OCI-LY7 (cell line): ENCODE data around the gene DUOX1. TPM values are rescaled to one million over a fixed set of nuclear protein-coding genes. Genes with fewer than 3 reads are reported as not detected.

Experiments
- BruUV-seq: library from RNA; stranded (reverse); fragments of 400-500 nt; replicated peaks from 2 replicates; lab custom pipeline; 2021; lab: Mats Ljungman, UMichigan
- CTCF ChIA-PET: fragments of 300-600 bp; sonication (Branson Sonifier 250); formaldehyde crosslinking; loops from one replicate; lab custom pipeline; 2022; ENCODE audit warnings: antibody characterized with exemption; ENCODE audit not compliant: unreplicated experiment; lab: Charles Lee
- POLR2A ChIA-PET: fragments of 300-600 bp; sonication (Branson Sonifier 250); formaldehyde crosslinking; loops from one replicate; lab custom pipeline; 2022; ENCODE audit warnings: antibody characterized with exemption; lab: Charles Lee
- DNase-seq: peaks from one replicate; pipeline ENCODE4 v3.0.0-alpha.2; 2015; ENCODE audit warnings: low spot score
- H2AFZ ChIP-seq: fragments of 200-600 bp; sonication (generic), shearing (Covaris generic); 2 replicates; pipeline ENCODE4 v1.6.1; 2014; ENCODE audit warnings: mild to moderate bottlenecking, antibody characterized with exemption, low read length, moderate library complexity
- H3K27ac ChIP-seq: fragments of 200-600 bp; sonication (generic); 2 replicates; pipeline ENCODE4 v1.5.1; 2014; ENCODE audit warnings: mixed run types, low read depth, mild to moderate bottlenecking, moderate library complexity, low read length, inconsistent platforms; ENCODE audit not compliant: poor library complexity, severe bottlenecking
- H3K36me3 ChIP-seq: fragments of 200-600 bp; sonication (generic); 2 replicates; pipeline ENCODE4 v1.6.1; 2014; ENCODE audit warnings: mild to moderate bottlenecking, antibody characterized with exemption, low read length, moderate library complexity, mixed read lengths; ENCODE audit not compliant: insufficient read depth
- H3K4me1 ChIP-seq: fragments of 200-600 bp; sonication (generic); 2 replicates; pipeline ENCODE4 v1.5.1; 2014; ENCODE audit warnings: mild to moderate bottlenecking, low read length; ENCODE audit not compliant: insufficient read depth, poor library complexity, severe bottlenecking
- H3K4me2 ChIP-seq: fragments of 200-600 bp; sonication (generic); 2 replicates; pipeline ENCODE4 v1.6.1; 2014; ENCODE audit warnings: mild to moderate bottlenecking, low read length
- H3K4me3 ChIP-seq: fragments of 200-600 bp; sonication (generic); 2 replicates; pipeline ENCODE4 v1.5.1; 2014; ENCODE audit warnings: mild to moderate bottlenecking, low read depth, low read length; ENCODE audit not compliant: poor library complexity, severe bottlenecking
- H3K79me2 ChIP-seq: fragments of 200-600 bp; sonication (generic); 2 replicates; pipeline ENCODE4 v1.6.1; 2016; ENCODE audit warnings: low read depth, mild to moderate bottlenecking, low read length, moderate library complexity, mixed read lengths; ENCODE audit not compliant: insufficient read depth
- H3K9me2 ChIP-seq: fragments of 200-600 bp; sonication (generic); 2 replicates; pipeline ENCODE4 v1.6.1; 2016; ENCODE audit warnings: mild to moderate bottlenecking, low read length, mixed read lengths; ENCODE audit not compliant: insufficient read depth
- H3K9me3 ChIP-seq: fragments of 200-600 bp; sonication (generic); 2 replicates; pipeline ENCODE4 v1.6.1; 2014; ENCODE audit warnings: mild to moderate bottlenecking, mixed run types, low read length, mixed read lengths
- H4K20me1 ChIP-seq: fragments of 200-600 bp; sonication (generic); 2 replicates; pipeline ENCODE4 v1.6.1; 2014; ENCODE audit warnings: mild to moderate bottlenecking, antibody characterized with exemption, low read length, moderate library complexity, mixed read lengths; ENCODE audit not compliant: insufficient read depth
- CTCF ChIP-seq: fragments of 200-600 bp; sonication (generic); conservative IDR thresholded peaks from 2 replicates; pipeline ENCODE4 v1.5.1; 2014; ENCODE audit warnings: mild to moderate bottlenecking, antibody characterized with exemption, low read length, moderate library complexity, mixed read lengths
- EZH2phosphoT487 ChIP-seq: fragments of 200-600 bp; sonication (generic); IDR thresholded peaks from 2 replicates; pipeline ENCODE4 v1.6.1; 2018; ENCODE audit warnings: low read depth, borderline replicate concordance, mild to moderate bottlenecking, mixed run types, antibody characterized with exemption, low read length, moderate library complexity, mixed read lengths
- intact Hi-C: fragments of 100-400 bp; cut with micrococcal nuclease; formaldehyde crosslinking; loops from one replicate; pipeline ENCODE4 v1.10.0; 2022; ENCODE audit not compliant: unreplicated experiment
- total RNA-seq, 2 experiments: library from RNA; depleted of rRNA in 1 of 2; stranded (reverse); fragments of >200 nt in 1 of 2; shearing (Covaris generic) in 1 of 2; gene quantifications; 2 replicates each; pipeline ENCODE4 v1.2.3, GENCODE V29; 2014 to 2022

The DUOX1 gene
- total RNA-seq, 2 experiments from 2014 or later, result not detected

GRCh38 chr15:45083223-45083622, 46.6 kb upstream of the DUOX1 start:
- Histone ChIP-seq H3K9me2 (no peaks in the 10 kb centered on the region), H3K27ac (no peak overlapping the region), H3K79me2 (no peaks in the 10 kb centered on the region), H3K4me3 (no peak overlapping the region), H4K20me1 (no peaks in the 10 kb centered on the region), H3K4me1 (no peaks in the 10 kb centered on the region), H3K4me2 (no peak overlapping the region), H3K36me3 (no peaks in the 10 kb centered on the region), H3K9me3 (no peaks in the 10 kb centered on the region), H2AFZ (no peak overlapping the region)
- intact Hi-C loops, result no loop called here
- no TSS peak for BruUV-seq
- TF ChIP-seq CTCF, result no peak
- CTCF ChIA-PET, result no interaction called here
- POLR2A ChIA-PET, result no interaction called here
- DNase-seq, result no peak

GRCh38 chr15:45084163-45084562, 45.6 kb upstream of the DUOX1 start:
- Histone ChIP-seq H3K9me3 (no peaks in the 10 kb centered on the region), H3K4me2 (no peak overlapping the region), H3K4me1 (no peaks in the 10 kb centered on the region), H3K27ac (no peak overlapping the region), H3K9me2 (no peaks in the 10 kb centered on the region), H4K20me1 (no peaks in the 10 kb centered on the region), H3K79me2 (no peaks in the 10 kb centered on the region), H3K4me3 (no peak overlapping the region), H2AFZ (no peak overlapping the region), H3K36me3 (no peaks in the 10 kb centered on the region)
- DNase-seq, result no peak
- intact Hi-C loops, result no loop called here
- ChIA-PET CTCF (no interaction called here), POLR2A (no interaction called here)
- TF ChIP-seq EZH2phosphoT487 (no peak), CTCF (no peak)
- BruUV-seq, result no TSS peak

GRCh38 chr15:45087513-45087912, 42.3 kb upstream of the DUOX1 start:
- intact Hi-C loops, result no loop called here
- Histone ChIP-seq H4K20me1 (no peaks in the 10 kb centered on the region), H3K9me3 (no peaks in the 10 kb centered on the region), H3K9me2 (no peaks in the 10 kb centered on the region), H3K4me2 (no peak overlapping the region), H2AFZ (no peak overlapping the region), H3K79me2 (no peaks in the 10 kb centered on the region), H3K4me3 (no peak overlapping the region), H3K36me3 (no peaks in the 10 kb centered on the region), H3K27ac (no peak overlapping the region), H3K4me1 (no peaks in the 10 kb centered on the region)
- TF ChIP-seq EZH2phosphoT487, result no peak
- peak; percentile 45 for TF ChIP-seq CTCF
- ChIA-PET CTCF (no interaction called here), POLR2A (no interaction called here)
- DNase-seq, result peak; percentile 3
- no TSS peak for BruUV-seq
